Adrenal gland (tissue), 12 donors: ENCODE measurements around the gene LOXL1. TPM values are rescaled to one million over a fixed set of nuclear protein-coding genes. Genes with fewer than 3 reads are reported as not detected.
"Not testable (repeated sequence)": the region's sequence is repeated elsewhere in the genome, so short reads cannot be mapped to it uniquely, and the experiment has no call there.

Source experiments
- DNase-seq, 7 donors: peaks; one replicate each; pipeline ENCODE4 v3.0.0-alpha.2; 2019 to 2020
- H3K27ac ChIP-seq, 5 donors: fragments of 200-600 bp; sonication (generic) in 4 of 5; 1 replicate in 3 of 5; 2 replicates in 2 of 5; pipeline versions ENCODE4 v1.5.1 to v1.8.0; 2016 to 2020; ENCODE audit warnings: mild to moderate bottlenecking in 1 of 5
- H3K27me3 ChIP-seq: fragments of 200-600 bp; 2 replicates; pipeline ENCODE4 v1.8.0; 2021
- H3K36me3 ChIP-seq, 2 donors: fragments of 200-600 bp; replicated peaks in 1 of 2; 1 replicate in 1 of 2; 2 replicates in 1 of 2; pipeline versions ENCODE4 v1.5.1 to v1.8.0; 2018 to 2022
- H3K4me1 ChIP-seq, 2 donors: fragments of 200-600 bp; replicated peaks in 1 of 2; 1 replicate in 1 of 2; 2 replicates in 1 of 2; pipeline versions ENCODE4 v1.5.1 to v1.8.0; 2018 to 2021
- H3K4me3 ChIP-seq, 4 donors: fragments of 200-600 bp; sonication (generic) in 3 of 4; one replicate each; pipeline ENCODE4 v1.5.1; 2016 to 2018
- H3K9me3 ChIP-seq, 3 donors: fragments of 200-600 bp; sonication (generic) in 1 of 3; replicated peaks in 1 of 3; 1 replicate in 2 of 3; 2 replicates in 1 of 3; pipeline versions ENCODE4 v1.5.1 to v1.8.0; 2016 to 2021
- POLR2A ChIP-seq, 2 donors: fragments of 450-650 bp; IDR thresholded peaks; one replicate each; pipeline ENCODE4 v1.6.1; 2017; ENCODE audit warnings: antibody characterized with exemption in 2 of 2, mild to moderate bottlenecking in 2 of 2, moderate library complexity in 1 of 2
- WGBS, 4 donors: extraction: QIAGEN DNeasy Blood & Tissue Kit in 2 of 4; methylation state at CpG; one replicate each; pipeline versions ENCODE4 v1.1.5 to v1.1.7; 2013 to 2017; 5-methylcytosine and 5-hydroxymethylcytosine counted together
- intact Hi-C, 2 donors: fragments of 100-400 bp; cut with DNase I; formaldehyde crosslinking; loops; one replicate each; pipeline versions ENCODE4 v1.14.1 to v1.15.0; 2022 to 2023
- polyA plus RNA-seq, 3 donors: library from polyadenylated mRNA; stranded (reverse); fragments of 200-250 nt in 2 of 3; fragments of 350-450 nt in 1 of 3; fragmentation: Illumina TruSeq in 1 of 3; extraction: RNeasy Lipid Tissue Mini Kit (QIAGEN cat#74804) in 1 of 3; gene quantifications; one replicate each; pipeline ENCODE4 v1.2.3, GENCODE V29; 2013 to 2014
- total RNA-seq, 9 donors: library from RNA; depleted of rRNA in 4 of 9; stranded (reverse); fragments of >200 nt in 4 of 9; fragments of 120-200 nt in 1 of 9; fragmentation: NEBNext Ultra II Directional in 1 of 9; extraction: Animal tissue kit (Norgen Biotek cat#: 25700) in 1 of 9; gene quantifications; one replicate each; pipeline versions ENCODE4 v1.1.0 to v1.2.4, GENCODE V29; 2013 to 2023
- TF ChIP-seq, protein P1 (sequence below), 6 experiments: fragments of 450-650 bp in 4 of 6; fragments of 200-600 bp in 2 of 6; sonication (generic) in 1 of 6; IDR thresholded peaks; 1 replicate in 5 of 6; 2 replicates in 1 of 6; pipeline versions ENCODE4 v1.5.1 to v1.8.0; 2016 to 2021; ENCODE audit warnings: antibody characterized with exemption in 6 of 6, mild to moderate bottlenecking in 2 of 6, moderate library complexity in 1 of 6
- donor health status: healthy with polysubstance abuse.
- donor health status: Bipolar disorder and iron deficiency.
- donor health status: DM: yes; HTN: yes; CAD: no.
- donor health status: DM: no; HTN: no; CAD: no.
- donor health status: DM: no; HTN: no; CAD: no.
- donor health status: DM: yes; HTN: yes; CAD: no.

LOXL1 gene
- total and polyA plus RNA-seq, 12 donors: 5.3 to 58.0 (median 10.9) TPM

GRCh38 chr15:73937726-73938125 lies 11.5 kb downstream of the LOXL1 start:
- Histone ChIP-seq H3K27ac (no peak overlapping the region), H3K36me3 (no peaks in the 10 kb centered on the region), H3K27me3 (no peaks in the 10 kb centered on the region), H3K9me3 (no peaks in the 10 kb centered on the region), H3K4me3 (no peak overlapping the region), H3K4me1 (peaks cover 0 to 18% of the 10 kb centered on the region in 2 donors)
- no peak for DNase-seq
- intact Hi-C loops: no loop called here
- TF ChIP-seq, protein P1, sequence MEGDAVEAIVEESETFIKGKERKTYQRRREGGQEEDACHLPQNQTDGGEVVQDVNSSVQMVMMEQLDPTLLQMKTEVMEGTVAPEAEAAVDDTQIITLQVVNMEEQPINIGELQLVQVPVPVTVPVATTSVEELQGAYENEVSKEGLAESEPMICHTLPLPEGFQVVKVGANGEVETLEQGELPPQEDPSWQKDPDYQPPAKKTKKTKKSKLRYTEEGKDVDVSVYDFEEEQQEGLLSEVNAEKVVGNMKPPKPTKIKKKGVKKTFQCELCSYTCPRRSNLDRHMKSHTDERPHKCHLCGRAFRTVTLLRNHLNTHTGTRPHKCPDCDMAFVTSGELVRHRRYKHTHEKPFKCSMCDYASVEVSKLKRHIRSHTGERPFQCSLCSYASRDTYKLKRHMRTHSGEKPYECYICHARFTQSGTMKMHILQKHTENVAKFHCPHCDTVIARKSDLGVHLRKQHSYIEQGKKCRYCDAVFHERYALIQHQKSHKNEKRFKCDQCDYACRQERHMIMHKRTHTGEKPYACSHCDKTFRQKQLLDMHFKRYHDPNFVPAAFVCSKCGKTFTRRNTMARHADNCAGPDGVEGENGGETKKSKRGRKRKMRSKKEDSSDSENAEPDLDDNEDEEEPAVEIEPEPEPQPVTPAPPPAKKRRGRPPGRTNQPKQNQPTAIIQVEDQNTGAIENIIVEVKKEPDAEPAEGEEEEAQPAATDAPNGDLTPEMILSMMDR (IDR thresholded peaks at IDR 0.05): no peak
- TF ChIP-seq POLR2A (IDR thresholded peaks at IDR 0.05): no peak
- WGBS, 4 donors: 91 to 100% (median 94%) methylated on average over 5 to 11 of the region's 11 CpGs

DNA sequence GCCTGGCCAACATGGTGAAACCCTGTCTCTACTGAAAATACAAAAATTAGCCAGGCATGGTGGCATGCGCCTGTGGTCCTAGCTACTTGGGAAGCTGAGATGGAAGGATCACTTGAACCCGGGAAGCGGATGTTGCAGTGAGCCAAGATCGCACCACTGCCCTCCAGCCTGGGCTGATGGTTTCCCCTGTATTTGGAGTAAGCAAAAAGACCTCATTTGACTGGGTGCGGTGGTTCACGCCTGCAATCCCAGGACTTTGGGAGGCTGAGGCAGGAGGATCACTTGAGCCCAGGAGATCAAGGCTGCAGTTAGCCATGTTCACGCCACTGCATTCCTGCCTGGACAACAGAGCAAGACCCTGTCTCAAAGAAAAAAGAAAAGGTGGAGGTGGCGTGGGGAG lies 12.3 kb downstream of the LOXL1 start:
- H3K36me3 ChIP-seq, intact Hi-C loops, H3K9me3 ChIP-seq, H3K27me3 ChIP-seq, DNase-seq, H3K4me3 ChIP-seq, H3K27ac ChIP-seq: not testable (repeated sequence)
- H3K4me1 ChIP-seq: peaks cover 0 to 18% of the 10 kb centered on the region in 2 donors
- 91 to 97% (median 93%) methylated on average over 8 of the region's 8 CpGs for WGBS, 4 donors

DNA sequence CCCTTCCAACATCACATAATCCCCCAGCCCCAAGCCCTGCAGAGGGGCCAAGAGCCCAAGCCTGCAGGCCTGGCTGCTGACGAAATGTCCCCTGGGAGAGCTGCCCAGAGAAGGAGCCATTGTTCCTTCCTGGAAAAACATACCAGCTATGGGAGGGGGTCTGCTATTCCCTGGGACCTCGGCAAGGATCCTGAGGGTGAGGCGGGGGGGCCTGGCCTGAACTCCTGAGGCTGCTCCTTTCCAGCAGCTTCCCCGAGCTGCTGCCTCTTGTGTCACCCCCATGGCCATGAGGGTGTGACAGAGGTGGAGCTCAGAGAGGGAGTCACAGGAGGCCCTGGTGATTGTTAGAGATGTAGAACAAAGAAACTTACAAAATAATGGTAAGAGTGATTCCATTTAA lies 12.9 kb downstream of the LOXL1 start:
- H3K27me3 ChIP-seq: no peaks in the 10 kb centered on the region
- H3K27ac ChIP-seq: no peak overlapping the region
- no peak overlapping the region for H3K4me3 ChIP-seq
- H3K9me3 ChIP-seq: no peaks in the 10 kb centered on the region
- H3K4me1 ChIP-seq: peaks cover 0 to 18% of the 10 kb centered on the region in 2 donors
- TF ChIP-seq, protein P1 (IDR thresholded peaks at IDR 0.05): no peak
- no peak for TF ChIP-seq POLR2A (IDR thresholded peaks at IDR 0.05)
- H3K36me3 ChIP-seq: no peaks in the 10 kb centered on the region
- intact Hi-C loops: no loop called here
- DNase-seq: no peak
- 61 to 88% (median 80%) methylated on average over 2 to 4 of the region's 4 CpGs for WGBS, 4 donors

DNA sequence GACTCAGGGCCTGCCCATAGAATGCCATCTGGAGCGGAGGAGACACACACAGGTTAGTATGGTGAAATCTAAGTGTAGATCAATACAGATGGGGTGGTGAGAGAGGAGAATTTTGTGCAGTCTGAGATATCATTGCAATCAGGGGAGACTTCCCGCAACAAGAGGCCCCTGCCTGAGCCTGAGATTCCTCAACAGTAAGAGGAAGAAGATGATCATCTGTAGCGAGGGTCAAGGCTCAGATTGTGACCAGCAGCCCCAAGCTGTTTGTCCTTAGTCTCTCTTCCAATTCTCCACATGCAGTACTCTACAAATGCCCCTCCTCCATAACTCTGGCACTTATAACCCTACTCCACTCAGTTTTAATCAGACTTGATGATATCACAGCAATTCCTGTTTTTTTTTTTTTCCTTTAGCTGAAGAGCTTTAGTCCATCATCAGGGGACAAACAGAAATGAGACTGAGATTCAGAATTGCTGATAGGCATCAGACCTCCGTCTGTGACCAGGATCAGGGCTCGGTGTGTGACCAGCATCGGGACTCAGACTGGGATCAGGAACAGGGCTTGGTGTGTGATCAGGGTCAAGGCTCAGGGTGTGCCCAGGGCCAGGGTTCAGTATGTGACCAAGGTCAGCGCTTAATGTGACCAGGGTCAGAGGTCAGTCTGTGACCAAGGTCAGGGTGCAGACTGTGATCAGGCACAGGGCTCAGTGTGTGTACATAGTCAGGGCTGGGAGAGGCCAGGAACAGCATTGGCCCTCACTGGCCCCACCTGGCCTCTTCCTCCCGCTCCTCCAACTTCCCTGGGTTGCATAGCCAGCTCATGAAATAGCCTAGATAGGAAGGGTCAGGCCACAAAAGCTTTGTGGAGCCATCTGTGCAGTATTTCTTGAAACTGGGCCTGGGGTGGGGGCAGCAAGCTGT lies 14.1 kb downstream of the LOXL1 start:
- WGBS, 4 donors: 71 to 83% (median 79%) methylated on average over 8 of the region's 8 CpGs
- no peak for TF ChIP-seq POLR2A (IDR thresholded peaks at IDR 0.05)
- TF ChIP-seq, protein P1 (IDR thresholded peaks at IDR 0.05): no peak
- H3K4me3 ChIP-seq: no peak overlapping the region
- H3K27ac ChIP-seq: peak overlapping the region in 2 of 5 donors; percentile 52 to 76
- H3K9me3 ChIP-seq: no peaks in the 10 kb centered on the region
- DNase-seq: no peak
- H3K4me1 ChIP-seq: peaks cover 0 to 18% of the 10 kb centered on the region in 2 donors
- intact Hi-C loops: no loop called here
- H3K27me3 ChIP-seq: no peaks in the 10 kb centered on the region
- no peaks in the 10 kb centered on the region for H3K36me3 ChIP-seq
